Measurements from ENCODE around the gene TNFRSF8.

TNFRSF8 gene

DNA sequence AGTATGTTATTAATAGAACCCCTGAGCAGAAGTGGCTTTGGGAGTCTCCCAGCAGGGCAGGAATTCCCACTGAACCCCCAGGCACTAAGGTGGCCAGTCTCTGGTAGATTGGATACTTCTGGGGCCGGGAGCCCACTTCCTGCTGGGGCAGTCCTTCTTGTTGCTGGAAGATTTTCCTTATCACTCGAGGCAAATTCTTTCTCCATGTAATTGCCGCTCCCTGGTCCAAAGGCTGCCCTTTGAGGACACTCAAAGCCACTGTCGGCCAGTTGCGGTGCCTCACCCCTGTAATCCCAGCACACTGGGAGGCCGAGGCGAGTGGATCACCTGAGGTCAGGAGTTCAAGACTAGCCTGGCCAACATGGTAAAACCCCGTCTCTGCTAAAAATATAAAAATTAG, 81.1 kb downstream of the TNFRSF8 start:
- no peak for DNase-seq

GRCh38 chr1:12144969-12145368, 81.9 kb downstream of the TNFRSF8 start:
- no peak for DNase-seq

- DNase-seq = no peak
Measured at GRCh38 chr1:12145616-12146342, 82.7 kb downstream of the TNFRSF8 start.

GRCh38 chr1:12146343-12147112, 83.4 kb downstream of the TNFRSF8 start:
- no peak for DNase-seq

GRCh38 chr1:12147201-12147701, 84.1 kb downstream of the TNFRSF8 start:
- no peak for DNase-seq

DNA sequence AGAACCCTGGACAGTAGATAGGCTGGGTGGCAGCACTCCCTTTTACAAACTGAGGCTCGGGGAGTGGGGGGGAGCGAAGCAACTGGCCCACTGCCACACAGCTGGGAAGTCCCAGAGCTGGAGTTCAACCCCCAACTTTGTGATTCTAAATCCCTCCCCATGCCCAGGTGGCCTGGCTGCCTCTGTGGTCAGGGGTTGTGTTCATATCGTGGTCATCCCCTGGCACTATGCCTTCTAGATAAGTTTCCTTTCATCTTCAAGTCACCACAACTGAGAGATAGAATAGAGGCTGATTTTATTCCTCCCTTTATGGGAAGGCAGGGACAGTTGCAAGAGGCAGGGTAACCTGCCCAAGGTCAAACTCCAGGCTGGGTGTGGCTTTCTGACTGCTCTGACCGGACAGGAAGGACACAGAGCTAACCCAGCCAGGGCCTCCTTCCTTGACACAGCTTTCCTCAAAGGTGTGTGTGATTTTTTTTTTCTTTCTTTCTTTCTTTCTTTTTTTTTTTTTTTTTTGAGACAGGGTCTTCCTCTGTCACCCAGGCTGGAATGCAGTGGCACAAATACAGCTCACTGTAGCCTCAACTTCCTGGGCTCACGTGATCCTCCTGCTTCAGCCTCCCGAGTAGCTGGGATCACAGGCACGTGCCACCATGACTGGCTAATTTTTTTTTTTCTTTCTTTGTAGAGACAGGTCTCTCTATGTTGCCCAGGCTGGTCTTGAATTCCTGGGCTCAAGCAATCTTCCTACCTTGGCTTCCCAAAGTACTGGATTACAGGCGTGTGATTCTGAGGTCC, 85.3 kb downstream of the TNFRSF8 start:
- no peak for DNase-seq

GRCh38 chr1:12148958-12149790, 86.1 kb downstream of the TNFRSF8 start:
- DNase-seq = no peak

- no peak for DNase-seq
Measured at GRCh38 chr1:12149791-12150175, 86.7 kb downstream of the TNFRSF8 start.

- no peak for DNase-seq
Measured at GRCh38 chr1:12150456-12151200, 87.5 kb downstream of the TNFRSF8 start.

DNA sequence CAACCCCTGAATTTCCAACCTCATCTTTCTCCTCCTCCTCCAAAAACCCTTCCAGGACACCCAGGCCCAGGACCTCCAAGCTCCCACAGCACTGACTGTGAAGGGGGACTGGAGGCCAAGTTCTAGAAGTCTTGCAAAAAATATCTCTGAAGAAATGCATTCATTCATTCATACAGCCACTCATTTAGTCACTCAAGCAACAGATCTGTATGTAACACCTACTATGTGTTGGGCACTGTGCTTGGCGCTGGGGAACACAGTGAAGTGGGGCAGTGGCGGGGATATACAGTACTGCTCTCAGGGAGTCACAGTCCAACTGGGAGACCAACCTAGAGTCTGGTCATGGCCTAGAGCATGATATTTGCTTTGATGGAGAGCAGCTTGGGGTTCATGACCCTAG, 88.4 kb downstream of the TNFRSF8 start:
- no peak for DNase-seq

DNA sequence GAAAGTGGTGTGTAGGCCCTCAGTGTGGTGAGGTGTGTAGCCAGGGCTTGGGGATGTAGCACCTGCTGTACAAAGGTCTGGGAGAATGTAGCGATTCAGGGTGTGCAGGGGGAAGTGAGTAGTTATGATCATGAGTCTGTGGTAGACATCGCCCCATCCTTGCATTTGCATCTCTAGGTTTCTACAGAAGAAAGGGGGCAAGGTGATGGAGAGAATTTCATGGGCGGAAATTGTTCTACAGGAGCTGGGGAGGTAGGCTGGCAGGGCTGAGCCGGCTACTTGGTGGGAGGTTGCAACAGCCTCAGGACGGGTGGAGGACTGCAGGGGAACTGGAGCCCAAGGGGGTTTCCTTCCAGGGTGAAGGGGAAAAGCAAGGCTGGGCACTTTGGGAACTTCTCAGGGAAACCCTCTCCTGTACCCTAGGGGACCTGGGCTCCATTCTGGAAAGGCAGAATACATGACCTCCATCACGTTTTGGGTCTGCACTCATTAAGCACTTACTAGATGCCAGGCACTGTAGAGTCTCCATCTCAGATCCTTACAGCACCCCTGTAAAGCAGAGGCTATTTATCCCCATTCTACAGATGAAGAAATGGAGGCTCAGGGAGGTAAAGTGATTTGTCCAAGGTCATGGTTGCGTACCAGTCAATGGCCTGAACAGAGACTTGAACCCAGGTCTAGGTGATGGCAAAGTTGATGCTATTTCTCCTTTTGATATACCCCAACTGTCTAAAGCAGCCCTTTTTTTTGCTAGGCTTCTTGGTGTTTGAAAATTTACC, 89.2 kb downstream of the TNFRSF8 start:
- DNase-seq = no peak

- DNase-seq = no peak
Measured at GRCh38 chr1:12153181-12153785, 90.2 kb downstream of the TNFRSF8 start.

DNA sequence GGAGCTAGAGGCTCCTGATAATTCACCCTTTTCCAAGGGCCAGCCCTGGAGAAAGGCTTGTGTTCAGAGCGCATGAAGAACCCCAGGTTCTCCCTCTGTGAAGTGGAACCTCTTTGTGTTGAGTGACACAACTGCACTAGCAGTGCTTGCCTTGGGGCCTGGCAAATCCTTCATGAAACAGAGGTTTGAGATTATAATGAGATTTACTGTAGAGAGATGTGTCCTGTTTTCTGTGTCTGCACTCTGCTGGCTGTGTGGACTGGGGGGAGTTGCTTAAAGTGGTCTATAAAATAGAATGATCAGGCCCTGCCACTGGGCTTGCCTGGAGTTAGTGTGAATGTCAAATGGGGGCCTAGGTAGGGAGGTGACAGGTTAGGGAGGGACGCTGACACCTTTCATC, 92.2 kb downstream of the TNFRSF8 start:
- DNase-seq = no peak

DNA sequence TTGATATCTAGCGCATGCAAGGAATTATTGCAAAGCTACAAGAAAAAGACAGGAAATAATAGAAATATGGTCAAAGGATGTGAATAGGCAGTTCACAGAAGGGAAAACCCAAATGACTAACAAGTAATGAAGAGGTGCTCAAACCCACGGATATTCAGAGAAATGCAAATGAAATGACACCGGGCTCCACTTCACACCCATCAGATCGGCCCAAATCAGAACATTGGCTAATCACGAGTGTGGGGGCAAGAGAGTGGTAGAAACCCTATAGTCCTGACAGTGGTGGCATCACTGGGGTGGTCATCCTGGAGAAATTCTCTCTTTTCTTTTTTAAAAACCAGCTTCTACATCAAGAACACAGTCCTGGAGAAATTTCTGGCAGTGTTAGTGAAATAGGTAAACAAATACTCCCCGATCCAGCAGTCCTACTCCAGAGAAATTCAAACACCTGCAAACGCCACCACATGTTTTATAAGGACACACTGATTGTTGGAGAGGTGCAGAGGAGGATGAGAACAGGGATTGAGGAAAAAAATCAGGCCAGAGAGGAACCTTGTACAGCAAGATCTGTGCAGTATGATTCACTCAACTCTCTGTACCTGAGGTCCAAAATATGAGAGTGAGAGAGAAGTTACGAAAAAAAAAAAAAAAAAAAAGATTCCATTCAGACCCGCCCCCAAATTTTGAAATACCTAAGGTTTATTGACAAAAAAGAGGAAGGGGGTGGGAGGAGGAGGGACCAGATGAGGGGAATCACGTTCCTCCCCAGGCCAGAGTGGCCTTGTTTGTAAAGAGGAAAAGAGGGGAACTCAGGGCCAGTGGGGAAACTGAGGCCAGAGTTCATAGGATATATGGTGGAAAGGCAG, 94.5 kb downstream of the TNFRSF8 start:
- DNase-seq = peak; percentile 77

- DNase-seq = no peak
Measured at GRCh38 chr1:12158357-12159092, 95.4 kb downstream of the TNFRSF8 start.

DNA sequence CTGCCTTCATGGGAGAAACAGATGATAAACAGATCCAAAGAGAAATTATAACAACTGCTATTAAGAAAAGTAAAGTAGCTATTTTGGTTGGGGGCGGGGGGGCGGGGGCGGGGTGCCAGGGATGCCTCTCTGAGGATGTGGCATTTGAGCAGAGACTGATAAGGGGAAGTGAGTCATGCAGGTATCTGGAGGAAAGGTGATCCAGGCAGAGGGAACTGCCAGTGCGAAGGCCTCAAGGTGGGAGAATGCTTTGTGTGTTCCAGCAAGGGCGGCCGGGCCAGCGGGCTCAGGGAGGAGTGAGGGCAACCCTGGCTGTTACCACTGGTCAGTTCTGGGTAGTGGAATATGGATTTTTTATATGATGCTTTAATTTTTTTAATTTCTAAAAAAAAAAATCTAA, 96.7 kb downstream of the TNFRSF8 start:
- no peak for DNase-seq

DNA sequence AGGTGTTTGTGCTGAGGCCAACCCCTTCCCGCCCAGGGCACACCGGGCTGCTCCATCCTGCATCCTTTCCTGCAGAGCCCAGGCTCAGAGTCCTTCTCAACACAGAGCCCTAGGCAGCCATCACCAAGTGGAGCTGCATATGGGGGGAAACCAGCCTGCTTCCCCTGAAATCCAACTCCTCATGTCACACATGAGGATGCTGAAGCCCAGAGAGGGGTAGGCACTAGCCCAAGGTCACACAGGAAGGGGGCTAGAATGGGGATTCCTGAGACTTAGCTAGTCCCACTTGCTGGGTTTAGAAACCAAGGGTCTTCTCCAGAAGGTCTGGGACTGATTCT, 98.2 kb downstream of the TNFRSF8 start:
- no peak for DNase-seq

GRCh38 chr1:12161662-12162458, 98.8 kb downstream of the TNFRSF8 start:
- DNase-seq = peak; percentile 87

All from activated CD8-positive, alpha-beta memory T cell treated with anti-CD3 and anti-CD28 coated beads for 24 hours (primary cell).